Measurements from ENCODE around the gene C4orf51.

DNA sequence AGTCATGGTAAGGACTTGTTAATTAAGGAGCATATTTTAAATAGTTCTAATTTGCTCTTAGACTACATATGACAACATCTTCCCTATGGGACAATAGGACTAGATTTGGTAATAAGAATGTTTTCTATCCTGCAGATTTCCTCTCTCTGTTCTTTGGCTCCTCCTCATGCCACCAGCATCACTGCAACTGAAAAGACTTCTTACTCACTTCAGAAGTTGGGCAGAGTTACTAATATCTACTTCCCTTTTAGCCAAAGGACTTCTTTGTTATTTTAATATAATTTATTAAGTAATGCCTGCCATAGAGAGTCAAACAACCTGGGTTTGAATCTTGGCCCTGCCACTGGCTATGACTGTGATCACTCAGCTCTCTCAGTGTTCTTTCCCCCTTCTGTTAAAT lies 44.3 kb upstream of the C4orf51 start:
- TF ChIP-seq, protein P1, sequence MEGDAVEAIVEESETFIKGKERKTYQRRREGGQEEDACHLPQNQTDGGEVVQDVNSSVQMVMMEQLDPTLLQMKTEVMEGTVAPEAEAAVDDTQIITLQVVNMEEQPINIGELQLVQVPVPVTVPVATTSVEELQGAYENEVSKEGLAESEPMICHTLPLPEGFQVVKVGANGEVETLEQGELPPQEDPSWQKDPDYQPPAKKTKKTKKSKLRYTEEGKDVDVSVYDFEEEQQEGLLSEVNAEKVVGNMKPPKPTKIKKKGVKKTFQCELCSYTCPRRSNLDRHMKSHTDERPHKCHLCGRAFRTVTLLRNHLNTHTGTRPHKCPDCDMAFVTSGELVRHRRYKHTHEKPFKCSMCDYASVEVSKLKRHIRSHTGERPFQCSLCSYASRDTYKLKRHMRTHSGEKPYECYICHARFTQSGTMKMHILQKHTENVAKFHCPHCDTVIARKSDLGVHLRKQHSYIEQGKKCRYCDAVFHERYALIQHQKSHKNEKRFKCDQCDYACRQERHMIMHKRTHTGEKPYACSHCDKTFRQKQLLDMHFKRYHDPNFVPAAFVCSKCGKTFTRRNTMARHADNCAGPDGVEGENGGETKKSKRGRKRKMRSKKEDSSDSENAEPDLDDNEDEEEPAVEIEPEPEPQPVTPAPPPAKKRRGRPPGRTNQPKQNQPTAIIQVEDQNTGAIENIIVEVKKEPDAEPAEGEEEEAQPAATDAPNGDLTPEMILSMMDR (IDR thresholded peaks at IDR 0.05; ENCODE audit: low read depth, low read length, missing input control), result no peak
- TF ChIP-seq, protein P2, sequence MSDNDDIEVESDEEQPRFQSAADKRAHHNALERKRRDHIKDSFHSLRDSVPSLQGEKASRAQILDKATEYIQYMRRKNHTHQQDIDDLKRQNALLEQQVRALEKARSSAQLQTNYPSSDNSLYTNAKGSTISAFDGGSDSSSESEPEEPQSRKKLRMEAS (IDR thresholded peaks at IDR 0.05), result no peak
- TF ChIP-seq YY1 (IDR thresholded peaks at IDR 0.05), result no peak
- TF ChIP-seq TAF1 (conservative IDR thresholded peaks at IDR 0.05), result no peak
- TF ChIP-seq, protein P3, sequence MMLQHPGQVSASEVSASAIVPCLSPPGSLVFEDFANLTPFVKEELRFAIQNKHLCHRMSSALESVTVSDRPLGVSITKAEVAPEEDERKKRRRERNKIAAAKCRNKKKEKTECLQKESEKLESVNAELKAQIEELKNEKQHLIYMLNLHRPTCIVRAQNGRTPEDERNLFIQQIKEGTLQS (IDR thresholded peaks at IDR 0.05), result no peak
- no peak for TF ChIP-seq FOXA1 (IDR thresholded peaks at IDR 0.05)
- TF ChIP-seq RXRA (IDR thresholded peaks at IDR 0.05), result no peak
- no peak for TF ChIP-seq SP1 (IDR thresholded peaks at IDR 0.05)
- TF ChIP-seq, protein P4, sequence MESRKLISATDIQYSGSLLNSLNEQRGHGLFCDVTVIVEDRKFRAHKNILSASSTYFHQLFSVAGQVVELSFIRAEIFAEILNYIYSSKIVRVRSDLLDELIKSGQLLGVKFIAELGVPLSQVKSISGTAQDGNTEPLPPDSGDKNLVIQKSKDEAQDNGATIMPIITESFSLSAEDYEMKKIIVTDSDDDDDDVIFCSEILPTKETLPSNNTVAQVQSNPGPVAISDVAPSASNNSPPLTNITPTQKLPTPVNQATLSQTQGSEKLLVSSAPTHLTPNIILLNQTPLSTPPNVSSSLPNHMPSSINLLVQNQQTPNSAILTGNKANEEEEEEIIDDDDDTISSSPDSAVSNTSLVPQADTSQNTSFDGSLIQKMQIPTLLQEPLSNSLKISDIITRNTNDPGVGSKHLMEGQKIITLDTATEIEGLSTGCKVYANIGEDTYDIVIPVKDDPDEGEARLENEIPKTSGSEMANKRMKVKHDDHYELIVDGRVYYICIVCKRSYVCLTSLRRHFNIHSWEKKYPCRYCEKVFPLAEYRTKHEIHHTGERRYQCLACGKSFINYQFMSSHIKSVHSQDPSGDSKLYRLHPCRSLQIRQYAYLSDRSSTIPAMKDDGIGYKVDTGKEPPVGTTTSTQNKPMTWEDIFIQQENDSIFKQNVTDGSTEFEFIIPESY (IDR thresholded peaks at IDR 0.05), result no peak
- no peak for TF ChIP-seq GABPA (IDR thresholded peaks at IDR 0.05 in 1 of 2, conservative IDR thresholded peaks at IDR 0.05 in 1 of 2)
- no peak for TF ChIP-seq EGR1 (IDR thresholded peaks at IDR 0.05; ENCODE audit: low read depth in 2 of 2)

All from liver (tissue), 3 donors.